Body of pancreas (tissue), 4 donors: ENCODE measurements around the gene SNX21.

ENCODE experiments used
- CTCF ChIP-seq, 7 experiments: fragments of 450-650 bp in 4 of 7; fragments of 200-600 bp in 3 of 7; sonication (generic) in 3 of 7; IDR thresholded peaks; one replicate each; pipeline ENCODE4 v1.5.1; 2016 to 2019; ENCODE audit warnings: antibody characterized with exemption in 7 of 7
- POLR2A ChIP-seq, 3 donors: fragments of 450-650 bp; IDR thresholded peaks; one replicate each; pipeline ENCODE4 v1.6.1; 2016; ENCODE audit warnings: antibody characterized with exemption in 3 of 3, mild to moderate bottlenecking in 2 of 3

GRCh38 chr20:45810191-45810970 lies 23.2 kb upstream of the SNX21 start:
- TF ChIP-seq POLR2A (IDR thresholded peaks at IDR 0.05) (no peak), CTCF (IDR thresholded peaks at IDR 0.05) (no peak)
